MCF 10A (cell line): Measurements from ENCODE around the gene INHBE. TPM values are rescaled to one million over a fixed set of nuclear protein-coding genes. Genes with fewer than 3 reads are reported as not detected.

Source experiments
- BruUV-seq: library from RNA; stranded (reverse); fragments of 400-500 nt; replicated peaks from 2 replicates; lab custom pipeline; 2021; lab: Mats Ljungman, UMichigan
- CTCF ChIA-PET: fragments of 300-600 bp; sonication (Branson Sonifier 250); formaldehyde crosslinking; extraction: SDS; loops from one replicate; lab custom pipeline; 2021; ENCODE audit warnings: antibody characterized with exemption, inconsistent platforms; lab: Yijun Ruan, JAX
- POLR2A ChIA-PET: fragments of 300-600, 350-650 bp; sonication (Branson Sonifier 250); formaldehyde crosslinking; extraction: SDS; loops from one replicate; lab custom pipeline; 2020; ENCODE audit warnings: antibody characterized with exemption, inconsistent platforms; lab: Yijun Ruan, JAX
- DNase-seq: peaks from one replicate; pipeline ENCODE4 v3.0.0-alpha.2; 2018; ENCODE audit not compliant: unreplicated experiment
- H3K27ac Mint-ChIP-seq: one replicate; pipeline ENCODE4 v1.8.0; 2022; ENCODE audit warnings: mild to moderate bottlenecking, low read depth, mixed read lengths; ENCODE audit not compliant: unreplicated experiment
- H3K27me3 Mint-ChIP-seq: one replicate; pipeline ENCODE4 v1.8.0; 2022; ENCODE audit warnings: mixed read lengths; ENCODE audit not compliant: insufficient read depth, unreplicated experiment
- H3K36me3 Mint-ChIP-seq: one replicate; pipeline ENCODE4 v1.8.0; 2022; ENCODE audit warnings: mild to moderate bottlenecking, moderate library complexity, mixed read lengths; ENCODE audit not compliant: insufficient read depth, unreplicated experiment
- H3K4me1 Mint-ChIP-seq: one replicate; pipeline ENCODE4 v1.8.0; 2022; ENCODE audit warnings: mixed read lengths; ENCODE audit not compliant: insufficient read depth, unreplicated experiment
- H3K4me3 Mint-ChIP-seq: one replicate; pipeline ENCODE4 v1.8.0; 2022; ENCODE audit warnings: mild to moderate bottlenecking, moderate library complexity, mixed read lengths; ENCODE audit not compliant: unreplicated experiment
- H3K9me3 Mint-ChIP-seq: one replicate; pipeline ENCODE4 v1.8.0; 2022; ENCODE audit warnings: mixed read lengths; ENCODE audit not compliant: unreplicated experiment
- CTCF ChIP-seq: fragments of 200-600 bp; IDR thresholded peaks from one replicate; pipeline ENCODE4 v1.8.0; 2022; ENCODE audit warnings: antibody characterized with exemption, mild to moderate bottlenecking; ENCODE audit not compliant: unreplicated experiment
- intact Hi-C: fragments of 100-400 bp; cut with micrococcal nuclease; formaldehyde crosslinking; loops from 2 replicates; pipeline ENCODE4 v1.14.1; 2022
- total RNA-seq: library from RNA; stranded (reverse); gene quantifications from 2 replicates; pipeline ENCODE4 v1.2.3, GENCODE V29; 2022

Gene INHBE
- total RNA-seq, 1 experiment from 2014 or later: 5.0 TPM

GRCh38 chr12:57454213-57454565 lies 918 bp upstream of the INHBE start:
- Mint-ChIP-seq H3K9me3 (no peaks in the 10 kb centered on the region), H3K36me3 (peaks cover 2% of the 10 kb centered on the region), H3K4me1 (peaks cover 35% of the 10 kb centered on the region), H3K27ac (no peak overlapping the region), H3K27me3 (no peaks in the 10 kb centered on the region), H3K4me3 (no peak overlapping the region)
- intact Hi-C loops: no loop called here
- CTCF ChIA-PET: interaction anchor here (0.6 to 9.6 kb wide), 25 partner anchors 9 to 442 kb away, joined by 3 to 178 read pairs (median 10); partner anchors contain the start of gene ARHGAP9
- TF ChIP-seq CTCF: no peak
- TSS peak; percentile 10 for BruUV-seq
- DNase-seq: no peak
- POLR2A ChIA-PET: interaction anchor here (2.3 to 2.7 kb wide), 2 partner anchors 22 to 147 kb away, joined by 7 to 13 read pairs; no protein-coding TSS in a partner anchor

GRCh38 chr12:57455374-57456144 lies 452 bp downstream of the INHBE start:
- Mint-ChIP-seq H3K36me3 (peaks cover 5% of the 10 kb centered on the region), H3K27ac (no peak overlapping the region), H3K4me3 (peak overlapping the region; percentile 7), H3K4me1 (peaks cover 47% of the 10 kb centered on the region), H3K27me3 (peaks cover 9% of the 10 kb centered on the region), H3K9me3 (no peaks in the 10 kb centered on the region)
- ChIA-PET POLR2A (interaction anchor here (0.6 kb wide), 2 partner anchors 14 to 33 kb away, joined by 3 read pairs; no protein-coding TSS in a partner anchor), CTCF (interaction anchor here (0.5 to 9.6 kb wide), 42 partner anchors 7 to 428 kb away, joined by 3 to 178 read pairs (median 4); partner anchors contain the start of genes ARHGAP9 and STAC3)
- intact Hi-C loops: no loop called here
- no TSS peak for BruUV-seq
- no peak for TF ChIP-seq CTCF
- no peak for DNase-seq

- Mint-ChIP-seq H3K4me3 (peak overlapping the region; percentile 7), H3K4me1 (peaks cover 49% of the 10 kb centered on the region), H3K27ac (no peak overlapping the region), H3K27me3 (peaks cover 15% of the 10 kb centered on the region), H3K9me3 (no peaks in the 10 kb centered on the region), H3K36me3 (peaks cover 5% of the 10 kb centered on the region)
- BruUV-seq: TSS peak; percentile 11
- ChIA-PET POLR2A (interaction anchor here (0.6 to 0.7 kb wide), 2 partner anchors 9 to 33 kb away, joined by 3 to 4 read pairs; no protein-coding TSS in a partner anchor), CTCF (interaction anchor here (0.5 to 9.6 kb wide), 33 partner anchors 7 to 388 kb away, joined by 3 to 178 read pairs (median 4); partner anchors contain the start of genes ARHGAP9 and STAC3)
- DNase-seq: peak; percentile 62
- peak; percentile 41 for TF ChIP-seq CTCF
- intact Hi-C loops: no loop called here
Observed at GRCh38 chr12:57456145-57456700, 1.1 kb downstream of the INHBE start.
